HG03520 (cell line): ENCODE data around the gene ISG15.

Source experiments
- ATAC-seq: cut with Tn5 transposase; IDR thresholded peaks from one replicate; pipeline ENCODE4 v1.9.1; 2021; ENCODE audit warnings: mild to moderate bottlenecking, moderate library complexity; ENCODE audit not compliant: unreplicated experiment

The ISG15 gene

DNA sequence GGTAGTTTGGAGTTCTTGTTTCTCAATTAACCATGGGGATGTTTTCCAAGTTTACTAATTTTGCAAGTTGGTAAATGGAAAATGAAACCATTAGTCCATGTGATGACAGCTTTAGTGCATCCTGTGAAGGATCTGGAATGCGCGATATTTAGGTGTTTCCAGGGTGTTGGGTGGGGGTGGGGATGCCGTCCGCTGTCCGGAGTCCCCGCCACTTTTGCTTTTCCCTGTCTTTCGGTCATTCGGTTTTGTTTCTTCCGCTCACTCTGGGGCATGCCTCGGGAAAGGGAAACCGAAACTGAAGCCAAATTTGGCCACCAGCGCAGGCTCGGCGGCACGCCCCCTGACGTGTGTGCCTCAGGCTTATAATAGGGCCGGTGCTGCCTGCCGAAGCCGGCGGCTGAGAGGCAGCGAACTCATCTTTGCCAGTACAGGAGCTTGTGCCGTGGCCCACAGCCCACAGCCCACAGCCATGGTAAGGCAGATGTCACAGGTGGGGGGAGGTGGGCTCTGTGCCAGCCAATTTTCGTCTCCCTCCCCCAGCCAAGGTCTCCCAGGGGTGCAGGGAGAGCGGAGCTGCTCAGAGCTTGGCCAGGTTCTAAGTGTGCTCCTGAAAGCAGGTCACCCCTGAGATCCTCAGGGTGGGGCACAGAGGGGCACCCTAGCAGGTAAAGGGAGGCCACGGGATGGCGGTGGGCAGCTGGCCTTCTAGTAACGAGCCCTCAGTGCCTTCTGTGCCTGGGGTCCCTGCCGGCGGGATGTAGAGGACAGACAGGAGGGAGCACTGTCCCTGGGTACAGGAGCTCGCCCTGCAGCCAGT lies at the start of gene ISG15:
Gene ISG15 (plus strand): TSS at position 393 of the 817 bp plus-strand sequence. CDS start 77 bp downstream, at position 470.
- peak; percentile 78 for ATAC-seq

DNA sequence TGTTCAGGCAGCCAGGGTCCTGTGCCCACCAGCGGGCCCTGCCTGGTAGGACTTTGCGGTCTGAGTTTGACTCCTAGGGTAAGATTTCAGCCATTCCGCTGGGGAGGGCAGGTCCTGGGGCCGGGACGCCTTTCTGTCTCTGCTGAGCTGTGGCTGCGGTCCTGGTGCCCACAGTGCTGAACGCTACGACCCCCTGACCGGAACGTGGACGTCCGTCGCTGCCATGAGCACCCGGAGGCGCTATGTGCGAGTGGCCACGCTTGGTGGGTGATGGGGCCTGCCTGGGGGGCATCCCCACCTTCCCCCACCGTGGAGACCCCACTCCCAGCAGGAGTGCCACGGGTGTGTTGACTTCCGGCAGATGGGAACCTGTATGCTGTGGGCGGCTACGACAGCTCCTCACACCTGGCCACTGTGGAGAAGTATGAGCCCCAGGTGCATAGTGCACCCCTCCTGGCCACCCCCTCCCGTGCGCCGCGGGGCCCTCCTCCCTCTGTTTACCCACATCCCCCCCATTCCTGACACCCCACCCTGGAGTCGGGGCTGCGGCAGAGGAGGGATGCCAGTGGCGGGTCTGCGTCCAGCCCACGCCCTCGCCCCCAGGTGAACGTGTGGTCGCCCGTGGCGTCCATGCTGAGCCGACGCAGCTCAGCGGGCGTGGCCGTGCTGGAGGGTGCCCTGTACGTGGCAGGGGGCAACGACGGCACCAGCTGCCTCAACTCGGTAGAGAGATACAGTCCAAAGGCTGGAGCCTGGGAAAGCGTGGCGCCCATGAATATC lies 49.4 kb upstream of the ISG15 start:
- no peak for ATAC-seq

DNA sequence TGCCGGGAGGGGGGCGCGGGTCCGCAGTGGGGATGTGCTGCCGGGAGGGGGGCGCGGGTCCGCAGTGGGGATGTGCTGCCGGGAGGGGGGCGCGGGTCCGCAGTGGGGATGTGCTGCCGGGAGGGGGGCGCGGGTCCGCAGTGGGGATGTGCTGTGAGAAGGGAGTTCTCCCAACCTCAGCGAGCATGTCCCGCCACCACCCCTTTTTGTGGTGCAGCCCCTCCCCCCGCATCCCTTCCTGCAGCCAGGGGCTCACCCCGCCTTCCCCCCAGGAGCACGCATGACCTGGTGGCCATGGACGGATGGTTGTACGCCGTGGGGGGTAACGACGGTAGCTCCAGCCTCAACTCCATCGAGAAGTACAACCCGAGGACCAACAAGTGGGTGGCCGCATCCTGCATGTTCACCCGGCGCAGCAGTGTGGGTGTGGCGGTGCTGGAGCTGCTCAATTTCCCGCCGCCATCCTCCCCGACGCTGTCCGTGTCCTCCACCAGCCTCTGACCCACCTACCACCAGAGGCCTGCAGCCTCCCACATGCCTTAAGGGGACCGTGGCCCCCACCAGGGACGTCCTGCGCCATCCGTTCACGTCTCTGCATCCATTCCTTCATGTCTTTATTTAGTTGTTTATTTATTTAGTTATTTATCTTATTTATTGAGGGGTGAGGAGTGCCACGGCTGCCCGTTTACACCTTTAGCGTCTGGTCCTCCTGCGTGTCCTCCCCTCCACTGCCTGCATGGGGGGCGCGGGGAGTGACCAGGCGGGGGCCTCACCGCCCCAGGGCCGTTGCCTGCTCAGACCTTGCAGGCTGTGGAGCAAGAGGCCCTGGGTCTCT lies 48.4 kb upstream of the ISG15 start:
- no peak for ATAC-seq

DNA sequence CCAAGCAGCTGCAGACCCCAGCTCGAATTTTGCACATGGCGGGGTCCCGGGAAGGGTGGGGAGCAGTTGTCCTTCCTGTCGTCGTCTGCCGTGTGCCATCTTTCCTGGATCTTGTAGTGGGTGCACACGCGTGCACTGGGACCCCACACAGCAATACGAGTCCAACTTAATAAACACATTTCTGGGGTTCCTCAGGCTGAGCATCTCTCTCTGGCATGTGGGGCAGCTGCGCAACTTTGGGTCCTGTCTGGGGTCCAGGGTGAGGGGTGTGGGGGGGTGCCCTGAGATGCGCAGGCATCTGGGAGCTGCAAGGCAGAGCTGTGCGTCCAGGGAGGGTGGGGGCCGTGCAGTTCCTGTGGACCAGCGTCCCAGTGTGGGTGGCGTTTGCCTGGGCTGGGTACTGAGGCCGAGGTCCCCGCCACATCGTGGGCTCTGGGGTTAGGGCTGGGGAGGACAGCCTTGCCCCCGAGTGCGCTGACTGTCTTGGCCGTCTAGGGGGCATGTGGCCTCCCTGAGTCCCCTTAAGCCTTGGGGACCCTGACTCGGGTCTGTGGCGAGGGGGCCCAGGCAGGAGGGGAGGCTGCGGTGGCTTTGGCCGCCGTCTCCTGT lies 47.7 kb upstream of the ISG15 start:
- no peak for ATAC-seq

DNA sequence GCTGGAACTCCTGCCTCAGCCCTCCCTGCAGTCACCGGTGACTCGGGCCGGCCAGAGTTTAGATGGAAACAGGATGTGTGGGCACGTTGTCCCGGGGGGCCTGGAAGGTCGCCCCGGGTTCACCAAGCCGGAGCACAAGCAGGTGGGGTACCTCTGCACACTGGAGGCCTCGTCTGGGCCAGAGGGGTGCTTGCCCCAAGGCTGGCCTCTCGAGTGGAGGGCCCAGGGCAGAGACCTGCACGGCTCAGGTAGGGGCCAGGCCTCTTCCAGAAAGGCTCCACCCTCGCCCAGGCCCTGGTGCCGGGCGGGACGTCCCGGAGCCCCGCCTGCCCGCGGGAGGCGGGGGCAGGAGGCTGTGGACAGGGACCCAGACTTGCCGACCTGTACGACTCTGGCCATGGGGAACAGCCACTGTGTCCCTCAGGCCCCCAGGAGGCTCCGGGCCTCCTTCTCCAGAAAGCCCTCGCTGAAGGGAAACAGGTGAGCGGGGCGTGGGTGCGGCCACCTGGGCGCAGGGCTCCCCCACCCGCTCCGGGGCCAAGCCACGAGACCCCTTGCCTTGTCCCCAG lies 47.1 kb upstream of the ISG15 start, which contains the start of gene PLEKHN1:
Gene PLEKHN1 (plus strand): TSS at position 348 of the 569 bp plus-strand sequence. CDS start 50 bp downstream, at position 398.
- ATAC-seq = no peak

DNA sequence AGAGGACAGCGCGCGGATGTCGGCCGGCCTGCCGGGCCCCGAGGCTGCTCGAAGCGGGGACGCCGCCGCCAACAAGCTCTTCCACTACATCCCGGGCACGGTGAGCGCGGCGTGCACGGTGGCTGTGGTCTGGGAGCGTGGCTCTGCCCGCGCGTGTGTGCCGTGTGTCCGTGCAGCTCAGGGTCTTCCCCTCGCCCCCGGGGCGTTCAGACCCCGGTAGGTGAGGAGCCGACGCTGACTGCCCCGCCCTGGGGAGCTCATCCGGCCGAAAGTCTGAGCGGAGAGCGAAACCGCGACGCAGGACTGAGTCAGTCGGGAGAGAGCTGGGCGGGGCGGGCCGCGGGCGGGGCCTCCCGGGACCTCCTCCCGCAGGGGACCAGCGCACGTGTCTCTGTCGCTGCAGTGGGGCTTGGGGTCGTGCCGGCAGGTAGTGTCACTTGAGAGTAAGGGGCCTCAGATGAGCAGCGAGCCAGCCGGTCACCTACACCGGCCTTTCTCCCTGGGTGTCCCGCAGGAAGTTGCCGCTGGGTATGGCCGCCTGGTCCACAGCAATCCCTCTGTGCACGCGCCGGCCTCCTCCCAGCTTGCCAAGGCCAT lies 46.5 kb upstream of the ISG15 start:
- ATAC-seq = no peak

DNA sequence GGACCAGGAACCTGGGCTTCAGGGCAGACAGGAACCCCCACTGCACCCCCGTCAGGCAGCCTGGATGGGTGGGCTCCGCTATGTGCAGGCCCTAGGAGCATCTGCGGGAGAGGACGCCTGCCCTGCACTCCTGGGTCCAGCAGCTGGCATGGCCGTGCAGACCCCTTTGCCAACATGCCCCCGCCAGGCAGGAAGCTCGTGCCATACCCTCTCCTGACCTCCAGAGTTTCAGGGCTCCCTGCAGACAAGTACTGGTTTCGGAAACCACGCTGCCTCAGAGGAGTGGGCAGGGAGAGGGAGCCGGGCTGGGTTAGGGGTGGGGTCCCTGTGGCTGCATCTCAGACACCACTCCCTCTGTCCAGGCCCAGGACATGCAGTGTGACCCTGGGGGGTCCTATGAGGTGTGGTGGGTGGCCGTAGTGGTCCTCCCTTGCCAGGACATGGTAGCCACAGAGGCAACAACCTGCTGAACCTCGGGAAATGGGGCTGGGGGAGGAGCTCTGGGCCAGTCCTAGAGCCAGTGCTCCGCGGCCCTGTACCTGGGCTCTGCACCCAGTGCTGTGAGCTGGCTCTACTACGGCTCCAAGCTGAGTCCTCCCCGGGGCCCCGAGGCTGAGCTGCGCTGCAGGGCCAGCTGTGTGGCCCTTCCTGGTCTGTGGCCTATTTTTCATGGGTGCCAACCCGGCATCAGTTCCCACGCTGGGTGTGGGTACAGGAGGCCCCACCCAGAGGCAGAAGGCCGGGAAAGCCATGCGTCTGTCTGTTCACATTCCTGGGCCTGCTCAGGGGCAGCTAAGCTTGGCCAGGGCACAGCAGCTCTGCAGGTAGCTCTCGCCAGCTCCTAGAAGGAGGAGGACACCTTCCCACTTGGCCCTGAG lies 45.6 kb upstream of the ISG15 start:
- no peak for ATAC-seq

DNA sequence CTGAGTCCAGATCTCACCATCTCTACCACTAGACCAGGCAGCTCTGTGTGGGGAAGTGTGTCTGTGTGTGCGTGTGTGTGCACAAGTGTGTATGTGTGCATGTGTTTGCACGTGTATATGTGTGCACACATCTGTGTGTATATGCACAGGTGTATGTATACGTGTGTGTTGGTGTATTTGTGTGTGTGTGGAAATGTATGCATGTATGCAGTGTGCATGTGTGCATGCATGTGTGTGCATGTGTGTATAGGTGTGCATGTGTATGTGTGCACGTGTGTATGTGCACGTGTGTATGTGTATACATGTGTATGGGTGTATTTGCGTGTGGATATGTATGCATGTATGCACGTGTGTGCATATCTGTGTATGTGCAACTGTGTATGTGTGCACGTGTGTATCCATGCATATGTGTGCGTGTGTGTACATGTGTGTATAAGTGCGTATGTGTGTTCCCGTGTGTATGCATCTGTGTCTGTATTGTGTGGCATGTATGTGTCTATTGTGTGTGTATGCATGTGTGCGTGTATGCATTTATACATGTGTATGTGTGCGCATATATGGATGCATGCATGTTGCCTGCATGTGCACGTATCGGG lies 43.9 kb upstream of the ISG15 start:
- no peak for ATAC-seq

DNA sequence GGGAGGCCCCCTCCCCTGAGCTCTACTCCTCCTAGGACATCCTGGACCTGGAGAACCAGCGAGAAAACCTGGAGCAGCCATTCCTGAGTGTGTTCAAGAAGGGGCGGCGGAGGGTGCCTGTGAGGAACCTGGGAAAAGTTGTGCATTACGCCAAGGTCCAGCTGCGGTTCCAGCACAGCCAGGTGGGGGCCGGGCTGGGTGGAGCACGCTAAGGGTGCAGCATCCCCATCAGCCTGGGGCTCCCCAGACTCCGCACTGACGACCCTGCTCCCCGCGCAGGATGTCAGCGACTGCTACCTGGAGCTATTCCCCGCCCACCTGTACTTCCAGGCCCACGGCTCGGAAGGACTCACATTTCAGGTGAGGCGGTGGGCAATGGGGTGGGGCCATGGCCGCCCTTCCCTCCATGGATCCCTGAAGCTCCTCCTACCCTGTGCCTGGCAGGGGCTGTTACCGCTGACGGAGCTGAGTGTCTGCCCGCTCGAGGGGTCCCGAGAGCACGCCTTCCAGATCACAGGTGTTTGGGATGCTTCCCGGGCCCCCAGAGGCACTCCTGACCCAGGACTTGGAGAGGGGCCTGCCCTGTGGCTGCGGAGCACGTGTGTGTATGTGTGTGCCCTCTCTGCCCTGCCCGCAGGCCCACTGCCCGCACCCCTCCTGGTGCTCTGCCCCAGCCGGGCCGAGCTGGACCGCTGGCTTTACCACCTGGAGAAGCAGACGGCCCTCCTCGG lies 42.9 kb upstream of the ISG15 start:
- no peak for ATAC-seq

DNA sequence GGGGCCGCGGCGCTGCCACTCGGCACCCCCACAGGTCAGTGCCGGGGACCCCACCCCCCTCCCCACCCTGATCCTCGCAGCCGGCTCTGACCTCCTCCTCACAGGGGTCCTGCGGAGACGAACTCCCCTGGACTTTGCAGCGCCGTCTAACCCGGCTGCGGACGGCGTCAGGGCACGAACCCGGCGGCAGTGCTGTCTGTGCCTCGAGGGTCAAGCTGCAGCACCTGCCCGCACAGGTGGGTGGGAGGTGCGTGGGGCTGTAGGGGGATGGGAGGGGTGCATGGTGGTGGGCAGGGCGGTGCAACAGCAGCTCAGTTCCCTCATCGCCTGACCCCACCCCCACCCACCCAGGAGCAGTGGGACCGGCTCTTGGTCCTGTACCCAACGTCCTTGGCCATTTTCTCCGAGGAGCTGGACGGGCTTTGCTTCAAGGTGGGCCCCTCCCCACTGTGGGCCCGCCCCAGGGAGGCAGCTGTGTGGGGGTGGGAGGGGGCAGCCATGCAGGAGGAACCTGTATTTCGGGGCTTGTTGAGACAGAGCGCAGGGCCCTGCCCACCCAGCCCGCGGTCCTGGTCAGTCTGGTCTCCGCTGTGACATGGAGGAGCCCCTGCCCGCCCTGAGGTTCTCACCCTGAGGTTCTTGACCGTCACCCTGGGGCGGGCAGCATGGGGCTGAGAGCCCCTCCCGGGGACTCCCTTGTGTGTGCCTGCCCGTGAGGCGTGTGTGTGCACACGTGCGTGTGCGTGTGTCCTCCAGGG lies 42.1 kb upstream of the ISG15 start:
- ATAC-seq = no peak

DNA sequence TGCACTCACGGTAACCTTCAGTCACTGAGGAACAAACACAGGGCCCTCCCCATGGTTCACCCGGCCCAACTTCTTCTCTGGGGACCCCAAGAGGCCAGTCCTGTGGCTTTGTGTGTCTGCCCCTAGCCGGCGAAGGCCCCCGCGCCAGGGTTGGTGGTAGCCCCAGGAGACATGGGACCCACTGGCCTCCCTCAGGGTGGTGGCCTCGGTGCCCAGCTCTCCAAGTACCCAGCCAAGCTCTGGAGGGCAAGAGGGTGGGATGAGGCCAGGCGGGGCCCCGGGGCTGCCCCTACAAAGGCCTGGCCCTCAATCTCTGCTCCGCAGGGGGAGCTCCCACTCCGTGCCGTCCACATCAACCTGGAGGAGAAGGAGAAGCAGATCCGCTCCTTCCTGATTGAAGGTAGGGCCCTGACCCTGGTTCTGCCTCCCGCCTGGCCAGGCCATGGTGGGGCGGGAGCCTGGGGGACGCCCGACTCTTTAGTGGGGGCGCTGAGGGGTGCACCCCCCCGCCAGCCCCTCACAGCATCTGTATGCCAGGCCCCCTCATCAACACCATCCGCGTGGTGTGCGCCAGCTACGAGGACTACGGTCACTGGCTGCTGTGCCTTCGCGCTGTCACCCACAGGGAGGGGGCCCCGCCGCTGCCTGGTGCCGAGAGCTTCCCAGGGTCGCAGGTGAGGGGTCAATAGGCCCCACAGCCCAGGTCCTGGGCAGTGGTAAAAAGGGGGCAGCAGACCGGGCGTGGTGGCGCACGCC lies 41.4 kb upstream of the ISG15 start:
- no peak for ATAC-seq

DNA sequence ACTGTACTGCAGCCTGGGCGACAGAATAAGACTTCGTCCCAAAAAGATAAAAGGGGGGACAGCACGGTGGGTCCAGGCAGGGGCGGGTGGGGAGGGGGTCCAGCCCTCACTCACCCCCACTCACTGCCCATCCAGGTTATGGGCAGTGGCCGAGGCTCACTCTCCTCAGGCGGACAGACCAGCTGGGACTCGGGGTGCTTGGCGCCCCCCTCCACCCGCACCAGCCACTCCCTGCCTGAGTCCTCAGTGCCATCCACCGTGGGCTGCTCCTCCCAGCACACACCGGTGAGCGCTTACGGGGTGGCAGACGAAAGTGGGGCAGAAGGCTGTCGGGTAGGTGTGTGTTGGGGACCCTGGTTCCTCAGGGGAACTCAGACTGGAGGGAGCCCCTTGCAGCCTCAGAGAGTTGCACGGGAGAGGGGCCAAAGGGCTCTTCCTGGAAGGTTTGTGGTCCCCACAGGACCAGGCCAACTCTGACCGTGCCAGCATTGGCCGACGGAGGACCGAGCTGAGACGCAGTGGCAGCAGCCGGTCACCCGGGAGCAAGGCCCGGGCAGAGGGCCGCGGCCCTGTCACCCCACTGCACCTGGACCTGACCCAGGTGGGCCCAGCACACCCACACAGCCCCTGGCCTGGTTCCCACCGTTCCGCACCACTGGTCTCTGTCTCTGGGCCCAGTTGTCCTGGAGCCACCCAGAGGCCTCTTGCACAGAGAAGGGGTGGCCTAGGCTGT lies 40.4 kb upstream of the ISG15 start:
- no peak for ATAC-seq

DNA sequence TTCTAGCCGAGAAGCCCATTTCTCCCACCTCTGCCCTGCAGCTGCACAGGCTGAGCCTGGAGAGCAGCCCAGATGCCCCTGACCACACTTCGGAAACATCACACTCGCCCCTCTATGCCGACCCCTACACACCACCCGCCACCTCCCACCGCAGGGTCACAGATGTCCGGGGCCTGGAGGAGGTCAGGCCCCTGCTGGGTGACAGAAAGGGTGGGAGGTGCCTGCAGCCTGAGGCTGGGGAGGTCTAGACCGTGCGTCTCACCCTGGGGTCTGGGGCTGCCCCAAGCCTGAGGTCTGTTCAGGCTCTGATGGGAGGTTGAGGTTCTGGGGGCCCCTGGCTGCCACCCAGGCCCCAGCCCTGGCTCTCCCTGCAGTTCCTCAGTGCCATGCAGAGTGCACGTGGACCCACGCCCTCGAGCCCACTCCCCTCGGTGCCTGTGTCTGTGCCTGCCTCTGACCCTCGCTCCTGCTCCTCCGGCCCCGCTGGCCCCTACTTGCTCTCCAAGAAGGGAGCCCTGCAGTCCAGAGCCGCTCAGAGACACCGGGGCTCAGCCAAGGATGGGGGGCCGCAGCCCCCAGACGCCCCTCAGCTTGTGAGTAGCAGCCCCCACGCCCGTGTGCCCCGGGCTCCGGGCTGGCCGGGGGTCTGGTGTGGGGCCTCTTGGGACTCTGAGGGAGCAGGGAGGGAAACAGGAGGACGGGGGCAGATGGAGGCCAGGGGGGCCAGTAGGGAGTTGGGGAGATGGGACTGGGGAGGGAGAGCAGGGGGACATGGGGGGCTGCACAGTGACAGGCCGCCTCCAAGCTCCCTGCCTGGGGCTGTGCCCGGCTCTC lies 39.6 kb upstream of the ISG15 start:
- no peak for ATAC-seq

DNA sequence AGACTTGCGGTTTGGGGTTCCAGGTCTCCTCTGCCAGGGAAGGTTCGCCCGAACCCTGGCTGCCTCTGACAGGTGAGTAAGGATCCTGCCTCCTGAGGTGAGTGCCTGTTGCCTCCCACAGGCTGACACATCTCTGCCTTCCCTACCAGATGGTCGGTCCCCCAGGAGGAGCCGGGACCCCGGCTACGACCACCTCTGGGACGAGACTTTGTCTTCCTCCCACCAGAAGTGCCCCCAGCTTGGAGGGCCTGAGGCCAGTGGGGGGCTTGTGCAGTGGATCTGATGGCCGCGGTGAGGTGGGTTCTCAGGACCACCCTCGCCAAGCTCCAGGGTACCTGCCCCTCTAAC lies 39.0 kb upstream of the ISG15 start:
- ATAC-seq = no peak

DNA sequence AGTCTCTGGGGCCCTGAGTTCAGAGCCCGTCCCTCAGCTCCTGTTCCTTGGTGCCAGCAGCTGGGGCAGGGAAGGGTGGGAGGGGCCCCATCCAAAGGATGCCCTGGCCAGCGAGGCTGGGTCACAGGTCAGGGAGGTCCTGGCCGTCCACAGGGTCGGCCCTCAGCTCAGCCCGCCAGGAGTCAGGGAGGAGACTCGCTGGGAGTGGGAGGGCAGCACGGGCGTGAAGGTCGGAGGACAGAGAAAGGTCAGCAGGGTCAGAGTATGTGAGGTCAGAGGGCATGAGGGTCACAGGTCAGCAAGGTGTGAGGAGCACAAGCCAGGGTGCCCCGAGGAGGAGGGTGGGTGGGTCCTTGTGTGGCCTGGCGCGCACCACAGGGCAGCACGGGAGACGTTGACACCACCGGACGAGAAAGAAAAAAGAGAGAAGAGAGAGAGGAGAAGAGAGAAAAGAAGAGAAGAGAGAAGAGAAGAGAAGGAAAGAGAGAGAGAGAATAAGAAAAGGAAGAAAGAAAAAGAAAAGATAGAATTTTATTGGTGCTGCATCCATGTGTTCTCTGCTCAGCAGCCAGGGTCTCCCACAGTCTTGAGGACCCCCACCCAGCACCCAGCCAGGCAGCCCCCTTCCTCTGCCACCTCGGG lies 38.5 kb upstream of the ISG15 start:
- ATAC-seq = no peak
